HL-60 (cell line): ENCODE results near the gene VAMP5.

Experiments used
- DNase-seq, 2 experiments: peaks; one replicate each; pipeline ENCODE4 v3.0.0-alpha.2; 2010 to 2020; ENCODE audit warnings: low read depth in 1 of 2, low spot score in 1 of 2
- H3K27ac ChIP-seq: fragments of 250-450 bp; sonication (Bioruptor Pico); replicated peaks from 2 replicates; pipeline ENCODE4 v1.5.1; 2020; ENCODE audit warnings: mild to moderate bottlenecking, moderate library complexity
- H3K27me3 ChIP-seq: fragments of 250-450 bp; sonication (Bioruptor Pico); 2 replicates; pipeline ENCODE4 v1.5.1; 2021; ENCODE audit warnings: mild to moderate bottlenecking, moderate library complexity; ENCODE audit not compliant: insufficient read depth, poor library complexity, severe bottlenecking
- H3K4me3 ChIP-seq: replicated peaks from 2 replicates; pipeline ENCODE4 v1.5.1; 2011; ENCODE audit warnings: mild to moderate bottlenecking, control low read depth, low read length; ENCODE audit not compliant: insufficient read depth
- CTCF ChIP-seq: IDR thresholded peaks from one replicate; pipeline ENCODE4 v1.5.1; 2011; ENCODE audit warnings: low read length, control low read depth, inconsistent platforms; ENCODE audit not compliant: insufficient read depth
- GABPA ChIP-seq: IDR thresholded peaks from 2 replicates; pipeline ENCODE4 v1.6.1; 2012; ENCODE audit warnings: low read depth
- POLR2AphosphoS5 ChIP-seq: IDR thresholded peaks from 2 replicates; pipeline ENCODE4 v1.6.1; 2012; ENCODE audit warnings: low read depth
- REST ChIP-seq: IDR thresholded peaks from 2 replicates; pipeline ENCODE4 v1.6.1; 2012; ENCODE audit warnings: low read depth; ENCODE audit not compliant: insufficient replicate concordance
- SPI1 ChIP-seq: IDR thresholded peaks from 2 replicates; pipeline ENCODE4 v1.6.1; 2012; ENCODE audit warnings: low read depth, mild to moderate bottlenecking, borderline replicate concordance

The VAMP5 gene

DNA sequence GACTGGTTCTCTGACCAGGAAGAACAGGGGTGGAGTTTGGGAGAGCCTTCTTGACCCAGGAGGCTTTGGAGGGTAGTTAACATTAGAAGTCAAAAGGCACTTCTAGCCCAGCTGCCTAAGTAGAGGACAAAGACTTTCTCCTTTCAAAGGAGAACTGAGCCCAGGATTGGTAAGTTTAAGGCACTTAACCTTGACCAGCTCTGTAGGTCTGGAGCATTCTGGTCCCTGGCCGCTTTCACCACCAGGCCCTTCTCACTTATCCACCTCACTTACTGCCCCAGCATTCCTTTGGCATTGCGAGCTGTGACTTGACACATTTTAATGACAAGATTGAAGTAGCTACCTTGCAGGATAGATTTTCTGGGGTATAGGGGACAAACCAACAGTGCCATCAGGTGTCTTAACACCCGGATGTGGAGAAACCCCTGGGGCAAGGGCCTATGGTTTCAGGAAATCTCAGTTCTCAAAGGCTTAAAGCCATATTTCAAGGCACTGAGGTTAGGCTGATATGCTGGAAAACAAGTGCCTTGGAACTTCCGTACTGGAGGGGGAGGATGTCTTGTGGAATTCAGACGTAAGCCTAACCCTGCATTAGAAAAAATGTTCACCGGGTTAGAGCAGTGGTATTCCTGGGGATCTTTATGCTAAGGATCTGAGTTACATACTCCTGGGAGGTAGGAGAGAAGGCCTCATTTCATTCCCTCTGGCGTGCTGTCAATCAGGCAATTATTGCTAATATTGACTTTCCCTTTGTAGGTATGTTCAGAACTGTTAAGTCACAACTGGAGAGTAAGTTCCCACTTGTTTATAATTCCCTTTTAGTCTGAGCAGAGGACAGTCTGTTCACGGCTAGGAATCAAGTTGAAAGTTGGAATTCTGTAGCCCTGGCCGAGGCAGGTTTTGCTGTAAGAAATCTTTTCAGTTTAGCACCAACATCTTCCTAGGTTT lies 23.3 kb downstream of the VAMP5 start:
- no peak for DNase-seq
- TF ChIP-seq POLR2AphosphoS5 (no peak), GABPA (no peak), CTCF (no peak), REST (no peak), SPI1 (no peak)
- Histone ChIP-seq H3K4me3 (no peak overlapping the region), H3K27ac (no peak overlapping the region), H3K27me3 (no peaks in the 10 kb centered on the region)

DNA sequence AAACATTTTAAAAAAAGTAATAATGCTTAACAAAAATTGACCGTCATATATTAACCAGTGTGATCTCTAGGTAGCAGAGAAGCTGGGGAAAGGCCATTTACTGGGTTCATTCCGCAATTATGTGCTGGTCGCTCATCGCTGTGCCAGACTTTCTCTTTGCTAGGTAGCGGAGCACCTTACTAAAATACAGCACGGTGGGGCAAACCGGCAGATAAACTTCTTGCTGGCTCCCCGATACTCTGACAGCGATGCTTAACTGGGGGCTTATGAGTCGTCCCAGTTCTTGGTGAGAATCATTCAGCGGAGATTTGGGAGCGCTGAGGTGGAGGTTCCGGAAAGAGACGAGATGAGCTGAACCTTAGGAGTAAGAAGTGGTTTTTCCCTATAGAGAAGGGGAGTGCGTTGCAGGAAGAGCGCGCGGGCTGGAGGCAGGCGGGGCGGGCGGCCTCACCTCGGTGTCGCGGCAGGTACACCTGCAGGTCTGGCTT lies 27.0 kb downstream of the VAMP5 start:
- peak overlapping the region; percentile 86 for H3K27ac ChIP-seq
- H3K27me3 ChIP-seq = no peaks in the 10 kb centered on the region
- TF ChIP-seq REST (no peak), POLR2AphosphoS5 (no peak), GABPA (no peak), CTCF (no peak), SPI1 (no peak)
- H3K4me3 ChIP-seq = peak overlapping the region; percentile 91
- peak in 1 of 2 experiments; percentile 11 for DNase-seq

- TF ChIP-seq GABPA (peak; percentile 93), CTCF (no peak), SPI1 (no peak; the same call in 1 of the 2 replicates), POLR2AphosphoS5 (peak; percentile 82), REST (no peak)
- Histone ChIP-seq H3K4me3 (peak within 1 kb of the TSS; percentile 91), H3K27me3 (no peaks in the 10 kb centered on the region), H3K27ac (peak within 1 kb of the TSS; percentile 86)
- DNase-seq = peak; percentile 89 to 94
Observed at GRCh38 chr2:85611705-85612587, 27.7 kb downstream of the VAMP5 start, which contains the start of gene C2orf68. Gene C2orf68 (minus strand): TSS chr2:85612066. CDS start chr2:85611984, 82 bp downstream.
